WTC11 (cell line): ENCODE measurements around the gene LRRC2. TPM values are rescaled to one million over a fixed set of nuclear protein-coding genes. Genes with fewer than 3 reads are reported as not detected.

Experiments
- AFF4 ChIP-seq: sonication (generic); formaldehyde crosslinking; IDR thresholded peaks from 2 replicates; pipeline ENCODE4 v1.8.1; 2023; ENCODE audit warnings: mild to moderate bottlenecking, missing genetic modification reagents, borderline replicate concordance
- AR ChIP-seq: fragments of 250-450 bp; sonication (Bioruptor Pico); IDR thresholded peaks from 2 replicates; pipeline ENCODE4 v1.9.0; 2021; ENCODE audit warnings: mild to moderate bottlenecking
- CREB1 ChIP-seq: sonication (generic); formaldehyde crosslinking; IDR thresholded peaks from 2 replicates; pipeline ENCODE4 v1.8.0; 2023; ENCODE audit warnings: mild to moderate bottlenecking, missing genetic modification reagents
- FOXJ3 ChIP-seq: sonication (generic); formaldehyde crosslinking; IDR thresholded peaks from 2 replicates; pipeline ENCODE4 v1.9.0; 2021; ENCODE audit warnings: missing genetic modification reagents, mild to moderate bottlenecking, borderline replicate concordance
- FOXP1 ChIP-seq: sonication (generic); formaldehyde crosslinking; IDR thresholded peaks from 2 replicates; pipeline ENCODE4 v1.8.0; 2022; ENCODE audit warnings: missing genetic modification reagents, mild to moderate bottlenecking, moderate library complexity, borderline replicate concordance
- GTF2I ChIP-seq: fragments of 250-450 bp; sonication (Bioruptor Pico); conservative IDR thresholded peaks from 2 replicates; pipeline ENCODE4 v1.4.0; 2021; ENCODE audit warnings: mild to moderate bottlenecking
- IRF2 ChIP-seq: sonication (generic); formaldehyde crosslinking; IDR thresholded peaks from 2 replicates; pipeline ENCODE4 v1.8.0; 2022; ENCODE audit warnings: low read depth, missing genetic modification reagents, borderline replicate concordance
- JUN ChIP-seq: sonication (generic); formaldehyde crosslinking; IDR thresholded peaks from 2 replicates; pipeline ENCODE4 v1.8.0; 2023; ENCODE audit warnings: mild to moderate bottlenecking, missing genetic modification reagents
- NFATC4 ChIP-seq: fragments of 250-450 bp; sonication (Bioruptor Pico); IDR thresholded peaks from 2 replicates; pipeline ENCODE4 v1.9.0; 2021; ENCODE audit warnings: mild to moderate bottlenecking
- NFYB ChIP-seq: sonication (generic); formaldehyde crosslinking; conservative IDR thresholded peaks from 2 replicates; pipeline ENCODE4 v1.8.0; 2022; ENCODE audit warnings: low read depth, missing genetic modification reagents
- NR3C1 ChIP-seq: sonication (generic); formaldehyde crosslinking; conservative IDR thresholded peaks from 2 replicates; pipeline ENCODE4 v1.8.1; 2023; ENCODE audit warnings: low read depth, mild to moderate bottlenecking, missing genetic modification reagents
- TEAD4 ChIP-seq: sonication (generic); formaldehyde crosslinking; IDR thresholded peaks from 2 replicates; pipeline ENCODE4 v1.8.0; 2022; ENCODE audit warnings: mild to moderate bottlenecking, missing genetic modification reagents
- ZBTB43 ChIP-seq: sonication (generic); formaldehyde crosslinking; IDR thresholded peaks from 2 replicates; pipeline ENCODE4 v1.8.1; 2023; ENCODE audit warnings: mild to moderate bottlenecking, missing genetic modification reagents
- ZMAT4 ChIP-seq: fragments of 250-450 bp; sonication (Bioruptor Pico); IDR thresholded peaks from 2 replicates; pipeline ENCODE4 v1.9.0; 2021; ENCODE audit warnings: mild to moderate bottlenecking
- ZNF263 ChIP-seq: sonication (generic); formaldehyde crosslinking; IDR thresholded peaks from 2 replicates; pipeline ENCODE4 v1.8.1; 2022; ENCODE audit warnings: low read depth, mild to moderate bottlenecking, moderate library complexity, missing genetic modification reagents
- ZNF281 ChIP-seq: sonication (generic); formaldehyde crosslinking; IDR thresholded peaks from 2 replicates; pipeline ENCODE4 v1.8.0; 2023; ENCODE audit warnings: mild to moderate bottlenecking, missing genetic modification reagents
- total RNA-seq: library from RNA; stranded (reverse); gene quantifications from 3 replicates; pipeline ENCODE4 v1.2.3, GENCODE V29; 2021

The LRRC2 gene
- total RNA-seq, 1 experiment from 2014 or later: 4.9 TPM

GRCh38 chr3:46586738-46587246, 20.7 kb upstream of the LRRC2 start (continued):
- peak; percentile 88; the same call in 1 of the 2 replicates for TF ChIP-seq AFF4 (CRISPR knock-in tag)
- peak; percentile 21; the same call in 1 of the 2 replicates for TF ChIP-seq AR (CRISPR knock-in tag)
- TF ChIP-seq ZBTB43 (CRISPR knock-in tag): no peak
- TF ChIP-seq FOXJ3 (CRISPR knock-in tag): 0 out of 2 replicates have a peak, but pooled peaks have one; percentile 6
- TF ChIP-seq ZNF263 (CRISPR knock-in tag): peak; percentile 40; the same call in 1 of the 2 replicates
- TF ChIP-seq ZMAT4: peak; percentile 51; the same call in 1 of the 2 replicates
- peak; percentile 17; the same call in 1 of the 2 replicates for TF ChIP-seq CREB1 (CRISPR knock-in tag)
- TF ChIP-seq ZNF281 (CRISPR knock-in tag): peak; percentile 17; the same call in 1 of the 2 replicates
- peak; percentile 7; the same call in 1 of the 2 replicates for TF ChIP-seq JUN (CRISPR knock-in tag)
- TF ChIP-seq NFYB (CRISPR knock-in tag): no peak
- TF ChIP-seq NFATC4 (CRISPR knock-in tag): peak; percentile 33; the same call in 1 of the 2 replicates
- TF ChIP-seq GTF2I: no peak
- no peak for TF ChIP-seq NR3C1 (CRISPR knock-in tag)
- TF ChIP-seq TEAD4: no peak
- TF ChIP-seq IRF2: 0 out of 2 replicates have a peak, but pooled peaks have one; percentile 55
- peak; percentile 84 for TF ChIP-seq FOXP1 (CRISPR knock-in tag)
